ENCODE measurements around the gene COQ5. TPM values are rescaled to one million over a fixed set of nuclear protein-coding genes. Genes with fewer than 3 reads are reported as not detected.

COQ5 gene
- total and polyA plus RNA-seq, 2 of the 4 experiments (the other 2 are of a cell fraction): 21.6 to 25.1 TPM

- Histone ChIP-seq H3K9ac (ENCODE audit: low read depth, low read length) (no peak overlapping the region), H2AK5ac (ENCODE audit: low read depth, low read length) (no peak overlapping the region), H2BK5ac (ENCODE audit: low read depth, low read length, poor library complexity, severe bottlenecking) (no peak overlapping the region), H3K9me1 (ENCODE audit: insufficient read depth, low read length) (peaks cover 4% of the 10 kb centered on the region; the same call in 1 of the 2 replicates), H4K91ac (ENCODE audit: insufficient read depth, low read depth, low read length) (no peak overlapping the region), H3K56ac (ENCODE audit: extremely low read depth, insufficient read depth, low read length) (no peak overlapping the region), H2AK9ac (replicated peaks; ENCODE audit: low read depth, low read length, poor library complexity) (no peak overlapping the region), H3K36me3 (ENCODE audit: control insufficient read depth, insufficient read depth, low read length) (no peaks in the 10 kb centered on the region), H3K27me3 (ENCODE audit: control insufficient read depth, insufficient read depth, low read length) (no peaks in the 10 kb centered on the region), H2BK15ac (ENCODE audit: low read depth, low read length) (no peak overlapping the region), H3K9me3 (ENCODE audit: control insufficient read depth, insufficient read depth, low read length) (no peaks in the 10 kb centered on the region), H3K4me1 (ENCODE audit: control insufficient read depth, insufficient read depth, low read length) (no peaks in the 10 kb centered on the region; the same call in 1 of the 2 replicates), H3K4me3 (ENCODE audit: insufficient read depth, low read depth, low read length) (no peak overlapping the region), H4K8ac (ENCODE audit: low read depth in 2 of 2, low read length in 2 of 2) (no peak overlapping the region; a peak in 1 of 4 replicates), H2AFZ (replicated peaks; ENCODE audit: low read length, poor library complexity) (no peak overlapping the region), H4K20me1 (ENCODE audit: insufficient read depth, low read length) (no peaks in the 10 kb centered on the region), H2BK20ac (ENCODE audit: low read depth, low read length) (no peak overlapping the region), H3K4me2 (ENCODE audit: low read depth, low read length) (no peak overlapping the region), H3K23ac (ENCODE audit: low read depth, low read length) (no peak overlapping the region), H4K5ac (ENCODE audit: low read depth, low read length) (no peak overlapping the region; the same call in 1 of the 2 replicates), H3K14ac (replicated peaks; ENCODE audit: low read depth, low read length) (no peak overlapping the region), H3K79me1 (ENCODE audit: low read depth in 1 of 2, low read length in 2 of 2) (peaks cover 12 to 41% of the 10 kb centered on the region in 2 experiments), H3K27ac (ENCODE audit: insufficient read depth, low read length) (no peak overlapping the region), H3K4ac (ENCODE audit: low read depth, low read length) (no peak overlapping the region), H3K18ac (ENCODE audit: low read depth, low read length) (no peak overlapping the region), H2BK120ac (ENCODE audit: low read depth, low read length) (no peak overlapping the region)
- ChIA-PET CTCF (interaction anchor here (0.6 to 1.0 kb wide), 2 partner anchors 21 to 922 kb away, joined by 3 read pairs; no protein-coding TSS in a partner anchor), POLR2A (ENCODE audit: unreplicated experiment) (no interaction called here)
- TF ChIP-seq SMC3 (IDR thresholded peaks at IDR 0.05; ENCODE audit: low read depth, low read length) (no peak), POLR2A (IDR thresholded peaks at IDR 0.05; ENCODE audit: low read depth, low read length) (no peak), NFE2L2 (IDR thresholded peaks at IDR 0.05; ENCODE audit: low read depth, low read length) (no peak), CTCF (conservative IDR thresholded peaks at IDR 0.05; ENCODE audit: low read depth, low read length) (no peak), MAZ (IDR thresholded peaks at IDR 0.05; ENCODE audit: borderline replicate concordance, low read depth, low read length) (no peak), FOS (IDR thresholded peaks at IDR 0.05; ENCODE audit: low read depth, low read length) (no peak)
- intact Hi-C loops (cut with micrococcal nuclease): loop anchor here (2.0 kb wide), 1 partner anchor 19 kb away; no protein-coding TSS in a partner anchor
- no CpG with 5 or more reads among the region's 1 CpG for WGBS, 2 experiments (ENCODE audit: extremely low coverage in 2 of 2, insufficient read length in 1 of 2)
- dilution Hi-C loops (cut with HindIII; ENCODE audit: low sequenced_read_pairs, unreplicated experiment): no loop called here
- DNase-seq: no peak
- no TSS peak for BruUV-seq (replicated peaks)
- in situ Hi-C loops (cut with MboI; ENCODE audit: low sequenced_read_pairs): no loop called here
- ATAC-seq (ENCODE audit: low read depth): no peak
These were observed 53.3 kb downstream of the COQ5 start for GRCh38 chr12:120475643-120476042.
